ENCODE measurements around the gene GIPR. TPM values are rescaled to one million over a fixed set of nuclear protein-coding genes. Genes with fewer than 3 reads are reported as not detected.

The GIPR gene
- total and polyA plus RNA-seq, 2 of the 13 experiments (the other 11 are each of a cell fraction or from before 2014, with no cell fraction given): 0.15 to 1.2 TPM

DNA sequence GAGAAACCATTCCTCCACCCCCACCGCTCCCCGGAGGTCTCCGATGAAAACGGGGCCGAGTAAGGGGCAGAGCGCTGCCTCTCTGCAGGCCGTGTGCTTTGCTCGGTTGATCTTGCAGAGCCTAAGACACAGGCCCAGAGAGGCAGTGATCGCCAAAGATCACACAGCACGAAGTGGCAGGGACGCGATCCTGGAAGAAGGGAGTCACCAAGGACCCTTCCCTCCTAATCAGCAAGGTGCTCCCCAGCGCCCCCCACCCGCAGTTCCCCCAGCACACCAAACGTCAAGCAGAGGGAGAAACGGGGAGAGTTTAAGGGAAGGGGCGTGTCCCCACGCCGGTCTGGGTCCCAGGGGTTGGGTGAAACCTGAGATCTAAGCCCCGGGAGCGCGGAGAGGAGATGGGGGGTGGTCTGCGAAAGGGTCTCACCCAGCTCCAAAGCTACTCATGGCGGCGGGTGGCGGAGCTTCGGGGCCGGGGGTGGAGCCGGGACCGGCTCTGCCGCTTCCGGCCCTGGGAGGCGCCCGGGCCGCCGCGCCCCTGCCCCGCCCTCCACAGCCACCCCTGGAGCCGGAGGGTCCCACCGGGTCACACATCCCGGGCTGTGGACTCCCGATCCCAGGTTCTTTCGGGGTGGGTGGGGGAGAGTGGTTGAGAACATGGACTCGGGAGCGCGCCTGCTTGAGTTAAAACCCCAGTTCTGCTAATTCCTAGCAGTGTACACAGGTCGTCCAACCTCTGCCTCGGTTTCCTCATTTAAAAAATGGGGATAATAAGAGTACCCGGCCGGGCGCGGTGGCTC lies 28.9 kb upstream of the GIPR start, which contains the start of gene EML2 (continued):
- no peak for TF ChIP-seq CEBPZ (IDR thresholded peaks at IDR 0.05; ENCODE audit: low read length)
- no peak for TF ChIP-seq ZNF572 (CRISPR knock-in tag; IDR thresholded peaks at IDR 0.05)
- TF ChIP-seq DR1 (CRISPR knock-in tag; IDR thresholded peaks at IDR 0.05): 0 out of 2 replicates have a peak, but pooled peaks have one; percentile 23
- TF ChIP-seq MXD4 (CRISPR knock-in tag; IDR thresholded peaks at IDR 0.05): no peak
- TF ChIP-seq IKZF4 (CRISPR knock-in tag; IDR thresholded peaks at IDR 0.05; ENCODE audit: borderline replicate concordance, low read depth, not compliant biosample characterization): no peak
- no peak for TF ChIP-seq SRSF9 (IDR thresholded peaks at IDR 0.05; ENCODE audit: borderline replicate concordance, insufficient read depth, low read depth, low read length, poor library complexity, severe bottlenecking)
- TF ChIP-seq NFE2L2 (IDR thresholded peaks at IDR 0.05; ENCODE audit: low read length): no peak
- TF ChIP-seq KDM5B (CRISPR knock-in tag; IDR thresholded peaks at IDR 0.05; ENCODE audit: borderline replicate concordance): no peak
- TF ChIP-seq ATF5 (CRISPR knock-in tag; IDR thresholded peaks at IDR 0.05; ENCODE audit: low read depth): no peak
- no peak for TF ChIP-seq ZNF670 (CRISPR knock-in tag; IDR thresholded peaks at IDR 0.05; ENCODE audit: borderline replicate concordance)
- TF ChIP-seq ZNF225 (CRISPR knock-in tag; IDR thresholded peaks at IDR 0.05): no peak; the same call in 1 of the 2 replicates
- TF ChIP-seq ZNF713 (CRISPR knock-in tag; IDR thresholded peaks at IDR 0.05): no peak
- TF ChIP-seq, protein P1, sequence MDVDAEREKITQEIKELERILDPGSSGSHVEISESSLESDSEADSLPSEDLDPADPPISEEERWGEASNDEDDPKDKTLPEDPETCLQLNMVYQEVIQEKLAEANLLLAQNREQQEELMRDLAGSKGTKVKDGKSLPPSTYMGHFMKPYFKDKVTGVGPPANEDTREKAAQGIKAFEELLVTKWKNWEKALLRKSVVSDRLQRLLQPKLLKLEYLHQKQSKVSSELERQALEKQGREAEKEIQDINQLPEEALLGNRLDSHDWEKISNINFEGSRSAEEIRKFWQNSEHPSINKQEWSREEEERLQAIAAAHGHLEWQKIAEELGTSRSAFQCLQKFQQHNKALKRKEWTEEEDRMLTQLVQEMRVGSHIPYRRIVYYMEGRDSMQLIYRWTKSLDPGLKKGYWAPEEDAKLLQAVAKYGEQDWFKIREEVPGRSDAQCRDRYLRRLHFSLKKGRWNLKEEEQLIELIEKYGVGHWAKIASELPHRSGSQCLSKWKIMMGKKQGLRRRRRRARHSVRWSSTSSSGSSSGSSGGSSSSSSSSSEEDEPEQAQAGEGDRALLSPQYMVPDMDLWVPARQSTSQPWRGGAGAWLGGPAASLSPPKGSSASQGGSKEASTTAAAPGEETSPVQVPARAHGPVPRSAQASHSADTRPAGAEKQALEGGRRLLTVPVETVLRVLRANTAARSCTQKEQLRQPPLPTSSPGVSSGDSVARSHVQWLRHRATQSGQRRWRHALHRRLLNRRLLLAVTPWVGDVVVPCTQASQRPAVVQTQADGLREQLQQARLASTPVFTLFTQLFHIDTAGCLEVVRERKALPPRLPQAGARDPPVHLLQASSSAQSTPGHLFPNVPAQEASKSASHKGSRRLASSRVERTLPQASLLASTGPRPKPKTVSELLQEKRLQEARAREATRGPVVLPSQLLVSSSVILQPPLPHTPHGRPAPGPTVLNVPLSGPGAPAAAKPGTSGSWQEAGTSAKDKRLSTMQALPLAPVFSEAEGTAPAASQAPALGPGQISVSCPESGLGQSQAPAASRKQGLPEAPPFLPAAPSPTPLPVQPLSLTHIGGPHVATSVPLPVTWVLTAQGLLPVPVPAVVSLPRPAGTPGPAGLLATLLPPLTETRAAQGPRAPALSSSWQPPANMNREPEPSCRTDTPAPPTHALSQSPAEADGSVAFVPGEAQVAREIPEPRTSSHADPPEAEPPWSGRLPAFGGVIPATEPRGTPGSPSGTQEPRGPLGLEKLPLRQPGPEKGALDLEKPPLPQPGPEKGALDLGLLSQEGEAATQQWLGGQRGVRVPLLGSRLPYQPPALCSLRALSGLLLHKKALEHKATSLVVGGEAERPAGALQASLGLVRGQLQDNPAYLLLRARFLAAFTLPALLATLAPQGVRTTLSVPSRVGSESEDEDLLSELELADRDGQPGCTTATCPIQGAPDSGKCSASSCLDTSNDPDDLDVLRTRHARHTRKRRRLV (CRISPR knock-in tag; IDR thresholded peaks at IDR 0.05): no peak
- TF ChIP-seq AFF4 (CRISPR knock-in tag; IDR thresholded peaks at IDR 0.05): no peak
- no peak for TF ChIP-seq ZNF781 (CRISPR knock-in tag; IDR thresholded peaks at IDR 0.05; ENCODE audit: borderline replicate concordance, not compliant biosample characterization)
